GM18502 (cell line): ENCODE data around the gene NEGR1.

Experiments used
- ATAC-seq: cut with Tn5 transposase; IDR thresholded peaks from one replicate; pipeline ENCODE4 v1.9.1; 2021; ENCODE audit warnings: mild to moderate bottlenecking; ENCODE audit not compliant: unreplicated experiment, poor library complexity

The NEGR1 gene

DNA sequence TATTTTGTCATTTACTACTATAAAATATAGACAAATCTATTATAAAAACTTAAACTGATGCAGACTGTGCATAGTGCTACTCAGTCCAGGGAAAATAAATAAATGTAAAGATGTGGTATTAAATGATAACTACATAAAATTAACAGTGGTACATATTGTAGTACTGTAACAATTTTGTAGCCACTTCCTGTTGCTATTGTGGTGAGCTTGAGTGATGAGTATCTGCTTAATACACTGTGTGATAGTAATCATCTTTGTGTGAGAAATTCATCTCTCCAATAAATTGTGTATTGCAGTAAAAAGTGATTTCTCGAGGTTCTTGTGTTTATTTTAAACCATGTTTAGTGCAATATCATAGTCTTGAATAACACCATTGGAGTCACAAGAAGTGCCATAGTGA lies 848.1 kb downstream of the NEGR1 start:
- ATAC-seq = no peak

GRCh38 chr1:71428029-71428428 lies 854.3 kb downstream of the NEGR1 start:
- no peak for ATAC-seq

GRCh38 chr1:71427066-71427465 lies 855.3 kb downstream of the NEGR1 start:
- no peak for ATAC-seq

DNA sequence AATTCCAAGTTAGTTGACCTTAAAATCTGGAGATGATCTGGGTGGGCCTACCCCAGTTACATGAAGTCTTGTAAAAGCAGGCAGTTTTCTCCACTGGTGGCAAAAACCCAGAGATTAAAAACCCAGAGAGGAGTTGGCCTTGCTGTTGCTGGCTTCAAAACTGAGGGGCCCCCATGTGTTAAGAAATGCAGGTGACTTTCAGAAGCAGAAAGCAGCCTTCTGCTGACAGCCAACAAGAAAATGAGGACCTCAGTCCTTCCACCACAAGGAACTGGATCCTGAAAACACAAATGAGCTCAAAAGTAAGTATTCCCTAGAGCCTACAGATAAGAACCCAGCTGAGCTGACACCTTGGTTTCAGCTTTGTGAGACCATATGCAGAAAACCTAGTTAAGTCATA lies 857.8 kb downstream of the NEGR1 start:
- no peak for ATAC-seq

DNA sequence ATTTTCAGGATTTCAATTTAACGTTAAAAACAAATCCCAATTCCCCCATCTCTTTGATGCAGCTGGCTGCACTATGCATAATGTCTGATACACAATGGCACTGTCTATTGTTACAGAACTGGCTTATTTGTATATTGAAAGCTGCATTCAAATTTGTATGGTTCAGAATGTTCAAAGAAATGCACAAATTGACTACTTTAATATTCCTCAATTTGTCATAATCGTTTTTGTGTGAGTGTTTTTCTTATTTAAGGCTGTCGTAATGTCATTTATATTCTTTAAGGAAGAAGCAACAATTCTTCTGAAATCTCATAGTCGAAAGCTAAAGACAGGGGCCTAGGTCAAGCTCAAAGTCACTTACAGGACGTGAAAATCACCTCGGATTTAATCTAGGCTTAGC lies 860.1 kb downstream of the NEGR1 start:
- ATAC-seq = no peak

GRCh38 chr1:71417421-71417820 lies 864.9 kb downstream of the NEGR1 start:
- no peak for ATAC-seq

GRCh38 chr1:71414179-71414578 lies 868.2 kb downstream of the NEGR1 start:
- ATAC-seq = no peak

- no peak for ATAC-seq
These were observed 868.7 kb downstream of the NEGR1 start for GRCh38 chr1:71413441-71414175.

- no peak for ATAC-seq
These were observed 882.3 kb downstream of the NEGR1 start for GRCh38 chr1:71400050-71400449.

- no peak for ATAC-seq
These were observed 882.7 kb downstream of the NEGR1 start for GRCh38 chr1:71399594-71399993.

- ATAC-seq = no peak
These were observed 889.0 kb downstream of the NEGR1 start for GRCh38 chr1:71393301-71393700.

DNA sequence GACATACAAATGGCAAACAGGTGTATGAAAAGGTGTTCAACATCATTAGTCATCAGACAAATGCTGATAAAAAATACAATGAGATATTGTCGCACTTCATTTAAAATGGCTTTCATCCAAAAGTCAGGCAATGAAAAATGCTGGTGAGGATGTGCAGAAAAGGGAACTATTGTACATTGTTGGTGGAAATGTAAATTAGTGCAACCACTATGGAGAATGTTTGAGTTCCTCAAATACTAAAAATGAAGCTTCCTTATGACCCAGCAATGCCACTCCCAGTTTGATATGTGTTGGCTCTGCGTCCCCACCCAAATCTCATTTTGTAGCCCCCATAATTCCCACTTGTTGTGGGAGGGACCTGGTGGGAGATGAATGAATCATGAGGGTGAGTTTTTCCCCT lies 891.8 kb downstream of the NEGR1 start:
- no peak for ATAC-seq

DNA sequence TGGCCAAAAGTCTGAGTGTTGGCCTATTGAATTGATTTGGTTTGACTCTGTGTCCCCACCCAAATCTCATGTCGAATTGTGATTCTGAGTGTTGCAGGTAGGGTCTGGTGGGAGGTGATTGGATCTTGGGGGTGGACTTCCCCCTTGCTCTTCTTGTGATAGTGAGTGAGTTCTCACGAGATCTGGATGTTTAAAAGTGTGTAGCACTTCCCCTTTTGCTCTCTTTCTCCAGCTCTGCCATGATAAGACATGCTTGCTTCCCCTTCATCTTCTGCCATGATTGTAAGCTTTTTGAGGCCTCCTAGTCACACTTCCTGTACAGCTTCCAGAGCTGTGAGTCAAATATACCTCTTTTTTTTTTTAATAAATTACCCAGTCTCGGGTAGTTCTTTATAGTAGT lies 904.5 kb downstream of the NEGR1 start:
- no peak for ATAC-seq

- ATAC-seq = no peak
These were observed 909.8 kb downstream of the NEGR1 start for GRCh38 chr1:71372496-71372895.

DNA sequence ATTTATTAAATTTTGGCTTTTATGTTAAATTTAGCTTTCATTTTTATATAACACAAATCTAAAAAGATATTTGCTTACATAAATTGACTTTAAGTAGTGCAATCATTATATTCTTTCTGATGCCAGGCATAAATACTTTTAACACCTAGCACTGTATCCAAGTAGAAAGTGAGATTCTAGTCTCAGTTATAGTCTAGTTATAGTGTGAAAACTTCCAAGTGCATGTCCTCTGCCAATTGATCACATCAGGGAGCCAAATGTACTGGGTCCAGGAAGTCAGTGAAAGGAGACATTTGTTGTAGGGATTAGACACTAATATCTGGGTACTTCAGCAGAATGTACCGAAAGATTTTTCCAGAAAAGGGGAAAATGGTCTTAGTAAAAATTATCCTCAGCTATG lies 910.8 kb downstream of the NEGR1 start:
- ATAC-seq = no peak

GRCh38 chr1:71364236-71364635 lies 918.1 kb downstream of the NEGR1 start:
- no peak for ATAC-seq

DNA sequence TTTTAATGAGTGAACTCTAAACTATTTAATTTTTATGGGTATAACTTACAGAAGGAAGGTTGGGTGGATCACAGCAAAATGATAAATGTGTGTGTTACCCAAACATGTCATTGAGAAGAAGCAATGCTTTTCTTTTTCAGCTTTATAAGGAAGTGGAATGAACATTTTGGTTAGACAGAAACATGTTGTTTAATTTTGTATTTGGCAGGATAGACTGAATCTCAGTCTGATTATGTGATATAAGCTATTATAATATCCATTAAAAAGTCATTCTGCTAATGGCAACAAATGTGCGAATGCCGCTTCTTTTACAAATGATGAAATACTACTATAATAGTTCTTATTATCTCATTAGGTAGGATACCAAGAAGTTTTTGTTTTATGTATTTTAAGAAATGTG lies 919.6 kb downstream of the NEGR1 start:
- ATAC-seq = no peak

GRCh38 chr1:71362076-71362475 lies 920.3 kb downstream of the NEGR1 start:
- no peak for ATAC-seq

DNA sequence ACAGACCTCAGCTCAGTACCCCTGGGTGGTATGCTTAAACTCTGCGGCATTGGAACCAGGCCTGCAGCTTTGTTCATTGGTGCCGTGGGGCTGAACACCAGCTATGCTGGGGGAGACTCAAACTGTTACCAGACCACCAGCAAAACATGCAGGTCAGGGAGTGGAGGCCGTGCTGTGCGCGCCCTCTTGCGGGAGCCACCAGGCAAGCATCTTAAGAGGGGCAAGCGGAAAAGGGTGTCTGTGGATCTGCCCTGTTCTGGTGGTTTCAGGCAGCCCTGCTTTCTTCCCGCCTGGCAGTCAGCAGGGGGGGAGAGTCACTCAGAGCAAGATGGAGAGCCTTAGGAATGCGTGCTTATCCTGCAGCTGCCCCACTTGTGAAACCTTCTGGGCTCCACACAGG lies 924.6 kb downstream of the NEGR1 start:
- ATAC-seq = no peak

DNA sequence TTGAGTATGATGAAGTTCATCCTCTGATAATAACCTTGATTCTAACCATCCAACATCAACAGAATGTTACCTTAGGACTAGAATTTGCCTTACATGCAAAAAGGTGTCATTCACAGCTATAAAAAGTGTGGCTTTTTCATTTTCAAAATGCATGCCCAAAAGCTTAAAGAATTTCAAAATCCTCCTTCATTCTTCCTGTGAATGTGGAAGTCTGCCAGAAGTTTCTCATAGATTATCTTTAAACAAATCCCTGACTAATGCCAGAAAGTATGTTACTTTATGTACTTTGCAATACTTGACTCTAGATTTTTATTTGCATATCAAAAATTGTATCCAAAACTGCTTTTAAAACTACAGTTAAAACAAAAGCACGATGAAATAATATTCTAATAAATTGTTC lies 930.9 kb downstream of the NEGR1 start:
- no peak for ATAC-seq

DNA sequence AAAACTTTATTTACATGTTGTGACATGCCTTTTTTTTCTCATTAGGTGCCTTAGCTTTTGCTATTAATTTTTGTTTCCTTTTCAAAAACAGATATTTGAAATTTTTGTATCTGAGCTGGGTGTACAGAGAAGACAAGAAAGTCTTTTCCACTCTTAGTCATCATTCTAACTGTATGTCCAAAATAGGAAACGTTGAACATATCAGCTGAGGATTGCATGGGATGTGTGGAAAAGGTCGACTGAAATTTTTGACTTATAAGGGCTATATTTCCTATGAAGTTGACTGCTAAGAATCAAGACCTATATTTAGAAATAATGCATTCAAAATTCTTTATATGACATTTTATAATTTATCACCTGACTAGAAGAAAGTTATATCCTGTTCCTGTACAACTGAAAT lies 931.5 kb downstream of the NEGR1 start:
- ATAC-seq = no peak

DNA sequence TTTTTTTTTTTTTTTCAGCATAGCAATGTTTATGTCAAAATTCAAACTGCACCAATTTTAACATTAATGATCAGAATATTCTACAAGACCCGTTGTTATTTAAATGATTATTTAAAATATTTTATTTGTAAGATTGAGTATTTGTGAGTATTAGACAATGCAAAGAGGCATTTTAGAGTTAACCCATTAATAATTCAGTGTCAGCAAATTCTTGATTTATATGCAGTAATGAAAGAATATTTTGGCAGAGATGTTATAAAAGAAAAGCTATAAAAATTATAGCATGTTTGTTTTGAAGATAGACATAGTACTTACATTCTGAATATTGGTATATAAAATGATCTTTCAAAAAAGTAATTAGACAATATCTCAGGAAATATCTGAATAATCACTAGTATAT lies 932.0 kb downstream of the NEGR1 start:
- ATAC-seq = no peak
